ENCODE data around the gene DOCK8. TPM values are rescaled to one million over a fixed set of nuclear protein-coding genes. Genes with fewer than 3 reads are reported as not detected.

Gene DOCK8
- total and polyA plus RNA-seq, 2 of the 13 experiments (the other 11 are each of a cell fraction or from before 2014, with no cell fraction given) = 0.28 to 0.38 TPM

- no peak overlapping the region for H2AFZ ChIP-seq (ENCODE audit: low read length)
- TF ChIP-seq FOXK2 (IDR thresholded peaks at IDR 0.05) = no peak
- TF ChIP-seq ZNF629 (CRISPR knock-in tag; conservative IDR thresholded peaks at IDR 0.05) = no peak
- H3K9me3 ChIP-seq (ENCODE audit: low read length) = no peaks in the 10 kb centered on the region
- no peaks in the 10 kb centered on the region; the same call in 1 of the 2 replicates for H3K4me1 ChIP-seq (ENCODE audit: insufficient read depth, low read length)
- CTCF ChIA-PET (ENCODE audit: low intra/inter-chr PET ratio, low total read pairs) = no interaction called here
- H3K4me3 ChIP-seq (replicated peaks in 1 of 3; ENCODE audit: insufficient read depth in 1 of 3, low read depth in 2 of 3, low read length in 3 of 3) = no peak overlapping the region
- WGBS (ENCODE audit: low lambda C conversion rate) = 63% methylated on average over 9 of the region's 9 CpGs
- no peak overlapping the region for H3K4me2 ChIP-seq (ENCODE audit: low read depth, low read length)
- H3K36me3 ChIP-seq (replicated peaks in 1 of 2; ENCODE audit: control insufficient read depth in 1 of 2, insufficient read depth in 2 of 2, low read length in 2 of 2) = no peaks in the 10 kb centered on the region
- H3K27me3 ChIP-seq (ENCODE audit: control insufficient read depth in 1 of 2, insufficient read depth in 2 of 2, low read length in 2 of 2) = no peaks in the 10 kb centered on the region
- no peak overlapping the region for H3K9ac ChIP-seq (ENCODE audit: insufficient read depth, low read depth, low read length)
- DNase-seq (ENCODE audit: low spot score) (no peak), FAIRE-seq (no peak), ATAC-seq (no peak)
- no TSS peak for BruUV-seq (replicated peaks)
- POLR2A ChIA-PET = no interaction called here
- H3K27ac ChIP-seq (ENCODE audit: extremely low read length, insufficient read depth, low read length) = no peak overlapping the region
- in situ Hi-C loops (cut with HindIII; ENCODE audit: extremely low pct_ligation_motif_present, low pct_unique_long_range_greater_than_20kb) = no loop called here
- H3K79me2 ChIP-seq (ENCODE audit: insufficient read depth, low read length) = no peaks in the 10 kb centered on the region
- H4K20me1 ChIP-seq (ENCODE audit: insufficient read depth, low read length) = no peaks in the 10 kb centered on the region
- intact Hi-C loops (cut with micrococcal nuclease; ENCODE audit: unreplicated experiment) = no loop called here
These were observed 127.2 kb downstream of the DOCK8 start for GRCh38 chr9:341634-342421.

GRCh38 chr9:343773-344172 lies 129.1 kb downstream of the DOCK8 start:
- in situ Hi-C loops (cut with HindIII; ENCODE audit: extremely low pct_ligation_motif_present, low pct_unique_long_range_greater_than_20kb) = no loop called here
- DNase-seq (ENCODE audit: low spot score) (no peak), FAIRE-seq (no peak), ATAC-seq (no peak)
- H3K4me1 ChIP-seq (ENCODE audit: insufficient read depth, low read length) = no peaks in the 10 kb centered on the region
- intact Hi-C loops (cut with micrococcal nuclease; ENCODE audit: unreplicated experiment) = no loop called here
- no peak overlapping the region for H3K9ac ChIP-seq (ENCODE audit: insufficient read depth, low read depth, low read length)
- no peaks in the 10 kb centered on the region for H3K36me3 ChIP-seq (replicated peaks in 1 of 2; ENCODE audit: control insufficient read depth in 1 of 2, insufficient read depth in 2 of 2, low read length in 2 of 2)
- no TSS peak for BruUV-seq (replicated peaks)
- POLR2A ChIA-PET = no interaction called here
- no peaks in the 10 kb centered on the region for H3K79me2 ChIP-seq (ENCODE audit: insufficient read depth, low read length)
- H3K4me2 ChIP-seq (ENCODE audit: low read depth, low read length) = no peak overlapping the region
- no peak overlapping the region for H3K4me3 ChIP-seq (replicated peaks in 1 of 3; ENCODE audit: insufficient read depth in 1 of 3, low read depth in 2 of 3, low read length in 3 of 3)
- WGBS (ENCODE audit: low lambda C conversion rate) = 13% methylated on average over 4 of the region's 4 CpGs
- H2AFZ ChIP-seq (ENCODE audit: low read length) = no peak overlapping the region
- H4K20me1 ChIP-seq (ENCODE audit: insufficient read depth, low read length) = no peaks in the 10 kb centered on the region
- H3K9me3 ChIP-seq (ENCODE audit: low read length) = no peaks in the 10 kb centered on the region
- H3K27ac ChIP-seq (ENCODE audit: extremely low read length, insufficient read depth, low read length) = no peak overlapping the region
- 0 out of 5 replicates have a peak, but pooled peaks cover 0 to under 1% of the 10 kb centered on the region in 2 experiments for H3K27me3 ChIP-seq (ENCODE audit: control insufficient read depth in 1 of 2, insufficient read depth in 2 of 2, low read length in 2 of 2)
- CTCF ChIA-PET (ENCODE audit: low intra/inter-chr PET ratio, low total read pairs) = no interaction called here
- no peak for TF ChIP-seq ZNF432 (CRISPR knock-in tag; IDR thresholded peaks at IDR 0.05; ENCODE audit: borderline replicate concordance)
- TF ChIP-seq MIER2 (CRISPR knock-in tag; IDR thresholded peaks at IDR 0.05) = no peak
- TF ChIP-seq SOX6 (IDR thresholded peaks at IDR 0.05) = no peak
- TF ChIP-seq SOX6 (CRISPR knock-in tag; IDR thresholded peaks at IDR 0.05) = no peak
- TF ChIP-seq MIXL1 (CRISPR knock-in tag; IDR thresholded peaks at IDR 0.05) = no peak
- no peak for TF ChIP-seq ZNF501 (CRISPR knock-in tag; IDR thresholded peaks at IDR 0.05)
- no peak for TF ChIP-seq NR2F6 (IDR thresholded peaks at IDR 0.05)
- TF ChIP-seq NR2F6 (CRISPR knock-in tag; IDR thresholded peaks at IDR 0.05) = no peak
- TF ChIP-seq USF2 (IDR thresholded peaks at IDR 0.05; ENCODE audit: low read depth, low read length) = no peak
- no peak for TF ChIP-seq USF2 (CRISPR knock-in tag; IDR thresholded peaks at IDR 0.05; ENCODE audit: borderline replicate concordance)
- no peak for TF ChIP-seq ZNF124 (CRISPR knock-in tag; IDR thresholded peaks at IDR 0.05)
- TF ChIP-seq ZNF326 (CRISPR knock-in tag; IDR thresholded peaks at IDR 0.05; ENCODE audit: borderline replicate concordance) = no peak
